OCI-LY1 (cell line): ENCODE data around the gene SEMA5A.

Experiments
- CTCF ChIP-seq: fragments of 200-600 bp; sonication (generic), shearing (Covaris generic); IDR thresholded peaks from 2 replicates; pipeline ENCODE4 v1.5.1; 2017; ENCODE audit warnings: mild to moderate bottlenecking, antibody characterized with exemption, low read length, moderate library complexity, mixed read lengths
- EZH2 ChIP-seq: fragments of 200-600 bp; sonication (generic), shearing (Covaris generic); IDR thresholded peaks from 2 replicates; pipeline ENCODE4 v1.8.0; 2017; ENCODE audit warnings: borderline replicate concordance, mixed run types, mild to moderate bottlenecking, antibody characterized with exemption, low read length, moderate library complexity, mixed read lengths

- TF ChIP-seq CTCF (no peak), EZH2 (no peak)
Observed at GRCh38 chr5:9502864-9503263, 43.0 kb downstream of the SEMA5A start.
